ENCODE results near the gene EMILIN3. TPM values are rescaled to one million over a fixed set of nuclear protein-coding genes. Genes with fewer than 3 reads are reported as not detected.

EMILIN3 gene
- total RNA-seq, 1 experiment from 2014 or later = 1.7 TPM

- intact Hi-C loops (cut with micrococcal nuclease; ENCODE audit: unreplicated experiment) = no loop called here
- H3K4me3 ChIP-seq (ENCODE audit: low read depth, low read length, poor library complexity, severe bottlenecking) = no peak overlapping the region
- TF ChIP-seq EZH2 (IDR thresholded peaks at IDR 0.05; ENCODE audit: borderline replicate concordance, low read depth, low read length, poor library complexity, severe bottlenecking) = no peak
- TF ChIP-seq, protein P1, sequence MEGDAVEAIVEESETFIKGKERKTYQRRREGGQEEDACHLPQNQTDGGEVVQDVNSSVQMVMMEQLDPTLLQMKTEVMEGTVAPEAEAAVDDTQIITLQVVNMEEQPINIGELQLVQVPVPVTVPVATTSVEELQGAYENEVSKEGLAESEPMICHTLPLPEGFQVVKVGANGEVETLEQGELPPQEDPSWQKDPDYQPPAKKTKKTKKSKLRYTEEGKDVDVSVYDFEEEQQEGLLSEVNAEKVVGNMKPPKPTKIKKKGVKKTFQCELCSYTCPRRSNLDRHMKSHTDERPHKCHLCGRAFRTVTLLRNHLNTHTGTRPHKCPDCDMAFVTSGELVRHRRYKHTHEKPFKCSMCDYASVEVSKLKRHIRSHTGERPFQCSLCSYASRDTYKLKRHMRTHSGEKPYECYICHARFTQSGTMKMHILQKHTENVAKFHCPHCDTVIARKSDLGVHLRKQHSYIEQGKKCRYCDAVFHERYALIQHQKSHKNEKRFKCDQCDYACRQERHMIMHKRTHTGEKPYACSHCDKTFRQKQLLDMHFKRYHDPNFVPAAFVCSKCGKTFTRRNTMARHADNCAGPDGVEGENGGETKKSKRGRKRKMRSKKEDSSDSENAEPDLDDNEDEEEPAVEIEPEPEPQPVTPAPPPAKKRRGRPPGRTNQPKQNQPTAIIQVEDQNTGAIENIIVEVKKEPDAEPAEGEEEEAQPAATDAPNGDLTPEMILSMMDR (conservative IDR thresholded peaks at IDR 0.05; ENCODE audit: low read depth, low read length) = no peak
- ChIA-PET POLR2A (ENCODE audit: low non-redundant PET) (no interaction called here), CTCF (no interaction called here)
- no peaks in the 10 kb centered on the region for H3K9me3 ChIP-seq (ENCODE audit: low read depth, low read length, poor library complexity, severe bottlenecking)
- no peak overlapping the region for H3K27ac ChIP-seq (ENCODE audit: low read depth, low read length, poor library complexity, severe bottlenecking)
- DNase-seq (ENCODE audit: low spot score) = no peak
- BruUV-seq (replicated peaks) = no TSS peak
- no peaks in the 10 kb centered on the region for H3K36me3 ChIP-seq (ENCODE audit: insufficient read depth, low read length, poor library complexity, severe bottlenecking)
- peaks cover 3% of the 10 kb centered on the region for H3K27me3 ChIP-seq (replicated peaks; ENCODE audit: insufficient read depth, low read depth, low read length, poor library complexity)
- no peaks in the 10 kb centered on the region for H3K4me1 ChIP-seq (ENCODE audit: insufficient read depth, low read length, poor library complexity, severe bottlenecking)
Measured at GRCh38 chr20:41380551-41381193, 14.1 kb upstream of the EMILIN3 start.

DNA sequence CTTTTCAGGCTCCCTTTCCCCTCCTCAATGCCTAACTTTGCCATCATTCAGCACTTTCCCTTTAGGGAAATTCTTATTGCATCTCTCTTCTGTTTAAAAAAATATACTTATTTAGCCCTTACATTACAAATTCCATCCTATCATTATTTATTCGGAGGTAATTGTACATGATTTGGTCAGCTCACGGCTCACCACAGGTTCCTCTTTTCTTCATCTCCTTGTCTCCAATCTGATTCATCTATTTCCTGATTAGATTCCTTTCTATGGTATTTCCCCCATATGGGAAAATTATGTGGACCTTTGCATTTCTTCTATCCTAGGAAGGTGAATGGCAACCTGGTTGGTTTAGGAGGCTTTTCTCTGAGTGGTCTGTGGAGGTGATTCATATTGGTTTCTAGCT, 12.9 kb upstream of the EMILIN3 start:
- Histone ChIP-seq H3K36me3 (ENCODE audit: insufficient read depth, low read length, poor library complexity, severe bottlenecking) (no peaks in the 10 kb centered on the region), H3K27me3 (replicated peaks; ENCODE audit: insufficient read depth, low read depth, low read length, poor library complexity) (peaks cover 3% of the 10 kb centered on the region), H3K9me3 (ENCODE audit: low read depth, low read length, poor library complexity, severe bottlenecking) (no peaks in the 10 kb centered on the region), H3K4me3 (ENCODE audit: low read depth, low read length, poor library complexity, severe bottlenecking) (no peak overlapping the region), H3K4me1 (ENCODE audit: insufficient read depth, low read length, poor library complexity, severe bottlenecking) (no peaks in the 10 kb centered on the region), H3K27ac (ENCODE audit: low read depth, low read length, poor library complexity, severe bottlenecking) (no peak overlapping the region)
- TF ChIP-seq, protein P1 (conservative IDR thresholded peaks at IDR 0.05; ENCODE audit: low read depth, low read length) = no peak
- TF ChIP-seq EZH2 (IDR thresholded peaks at IDR 0.05; ENCODE audit: borderline replicate concordance, low read depth, low read length, poor library complexity, severe bottlenecking) = no peak
- ChIA-PET POLR2A (ENCODE audit: low non-redundant PET) (no interaction called here), CTCF (no interaction called here)
- DNase-seq (ENCODE audit: low spot score) = no peak
- intact Hi-C loops (cut with micrococcal nuclease; ENCODE audit: unreplicated experiment) = no loop called here
- no TSS peak for BruUV-seq (replicated peaks)

GRCh38 chr20:41377275-41377674, 10.7 kb upstream of the EMILIN3 start:
- no peak for DNase-seq (ENCODE audit: low spot score)
- TF ChIP-seq, protein P1 (conservative IDR thresholded peaks at IDR 0.05; ENCODE audit: low read depth, low read length) = no peak
- TF ChIP-seq EZH2 (IDR thresholded peaks at IDR 0.05; ENCODE audit: borderline replicate concordance, low read depth, low read length, poor library complexity, severe bottlenecking) = no peak
- Histone ChIP-seq H3K27ac (ENCODE audit: low read depth, low read length, poor library complexity, severe bottlenecking) (no peak overlapping the region), H3K9me3 (ENCODE audit: low read depth, low read length, poor library complexity, severe bottlenecking) (no peaks in the 10 kb centered on the region), H3K36me3 (ENCODE audit: insufficient read depth, low read length, poor library complexity, severe bottlenecking) (no peaks in the 10 kb centered on the region), H3K27me3 (replicated peaks; ENCODE audit: insufficient read depth, low read depth, low read length, poor library complexity) (peaks cover 3% of the 10 kb centered on the region), H3K4me1 (ENCODE audit: insufficient read depth, low read length, poor library complexity, severe bottlenecking) (no peaks in the 10 kb centered on the region), H3K4me3 (ENCODE audit: low read depth, low read length, poor library complexity, severe bottlenecking) (no peak overlapping the region)
- no TSS peak for BruUV-seq (replicated peaks)
- ChIA-PET POLR2A (ENCODE audit: low non-redundant PET) (no interaction called here), CTCF (no interaction called here)
- intact Hi-C loops (cut with micrococcal nuclease; ENCODE audit: unreplicated experiment) = no loop called here
